B cell (primary cell): ENCODE results near the gene NPHP4.

Experiments
- EZH2 ChIP-seq: IDR thresholded peaks from 2 replicates; pipeline ENCODE4 v1.6.1; 2012; ENCODE audit warnings: borderline replicate concordance, low read depth, mild to moderate bottlenecking, moderate library complexity, low read length; ENCODE audit not compliant: insufficient read depth, poor library complexity, severe bottlenecking
- TF ChIP-seq, protein P1 (sequence below): fragments of 200-600 bp; IDR thresholded peaks from one replicate; pipeline ENCODE4 v1.8.0; 2022; ENCODE audit warnings: antibody characterized with exemption, mild to moderate bottlenecking

DNA sequence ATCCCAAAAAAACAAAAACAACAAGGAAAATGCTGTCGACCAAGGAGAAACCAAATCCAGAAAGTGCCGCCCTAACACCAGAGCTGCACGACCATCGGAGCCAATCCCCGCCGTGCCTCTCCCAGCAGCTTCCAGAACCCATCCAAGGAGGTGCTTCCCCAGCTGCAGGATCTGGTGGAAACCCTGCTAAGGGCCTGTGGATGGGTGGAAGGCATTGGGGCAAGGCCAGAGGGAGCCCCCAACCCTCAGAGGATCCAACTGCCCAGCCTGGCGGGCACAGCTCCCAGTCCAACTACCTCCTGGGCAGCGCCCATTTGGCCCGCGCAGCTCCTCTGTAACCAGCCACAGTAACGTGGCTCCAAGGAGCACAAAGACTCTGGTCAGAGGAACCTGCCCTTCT, 81.6 kb downstream of the NPHP4 start:
- TF ChIP-seq, protein P1, sequence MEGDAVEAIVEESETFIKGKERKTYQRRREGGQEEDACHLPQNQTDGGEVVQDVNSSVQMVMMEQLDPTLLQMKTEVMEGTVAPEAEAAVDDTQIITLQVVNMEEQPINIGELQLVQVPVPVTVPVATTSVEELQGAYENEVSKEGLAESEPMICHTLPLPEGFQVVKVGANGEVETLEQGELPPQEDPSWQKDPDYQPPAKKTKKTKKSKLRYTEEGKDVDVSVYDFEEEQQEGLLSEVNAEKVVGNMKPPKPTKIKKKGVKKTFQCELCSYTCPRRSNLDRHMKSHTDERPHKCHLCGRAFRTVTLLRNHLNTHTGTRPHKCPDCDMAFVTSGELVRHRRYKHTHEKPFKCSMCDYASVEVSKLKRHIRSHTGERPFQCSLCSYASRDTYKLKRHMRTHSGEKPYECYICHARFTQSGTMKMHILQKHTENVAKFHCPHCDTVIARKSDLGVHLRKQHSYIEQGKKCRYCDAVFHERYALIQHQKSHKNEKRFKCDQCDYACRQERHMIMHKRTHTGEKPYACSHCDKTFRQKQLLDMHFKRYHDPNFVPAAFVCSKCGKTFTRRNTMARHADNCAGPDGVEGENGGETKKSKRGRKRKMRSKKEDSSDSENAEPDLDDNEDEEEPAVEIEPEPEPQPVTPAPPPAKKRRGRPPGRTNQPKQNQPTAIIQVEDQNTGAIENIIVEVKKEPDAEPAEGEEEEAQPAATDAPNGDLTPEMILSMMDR = no peak
- TF ChIP-seq EZH2 = no peak
